Ishikawa (cell line): ENCODE measurements around the gene ATP6V1G2.

Experiments
- CEBPB ChIP-seq: IDR thresholded peaks from 2 replicates; pipeline ENCODE4 v1.6.1; 2012
- CREB1 ChIP-seq: IDR thresholded peaks from 2 replicates; pipeline ENCODE4 v1.6.1; 2012; ENCODE audit warnings: low read depth
- EGR1 ChIP-seq: IDR thresholded peaks from 2 replicates; pipeline ENCODE4 v1.6.1; 2012
- EP300 ChIP-seq: IDR thresholded peaks from 2 replicates; pipeline ENCODE4 v1.6.1; 2012; ENCODE audit warnings: borderline replicate concordance
- FOXM1 ChIP-seq: IDR thresholded peaks from 2 replicates; pipeline ENCODE4 v1.6.1; 2012; ENCODE audit warnings: low read depth, borderline replicate concordance
- NFIC ChIP-seq: IDR thresholded peaks from 2 replicates; pipeline ENCODE4 v1.6.1; 2012
- RAD21 ChIP-seq: IDR thresholded peaks from 2 replicates; pipeline ENCODE4 v1.6.1; 2012; ENCODE audit warnings: low read depth
- REST ChIP-seq: IDR thresholded peaks from 2 replicates; pipeline ENCODE4 v1.6.1; 2012; ENCODE audit warnings: low read depth, mild to moderate bottlenecking
- TAF1 ChIP-seq: IDR thresholded peaks from 2 replicates; pipeline ENCODE4 v1.6.1; 2012; ENCODE audit warnings: low read depth, mild to moderate bottlenecking
- TCF12 ChIP-seq: IDR thresholded peaks from 2 replicates; pipeline ENCODE4 v1.6.1; 2012; ENCODE audit warnings: low read depth
- TEAD4 ChIP-seq: IDR thresholded peaks from 2 replicates; pipeline ENCODE4 v1.6.1; 2012
- YY1 ChIP-seq: IDR thresholded peaks from 2 replicates; pipeline ENCODE4 v1.6.1; 2012; ENCODE audit warnings: low read depth
- ZBTB7A ChIP-seq: IDR thresholded peaks from 2 replicates; pipeline ENCODE4 v1.6.1; 2012; ENCODE audit warnings: low read depth
- TF ChIP-seq, protein P1 (sequence below): IDR thresholded peaks from 2 replicates; pipeline ENCODE4 v1.6.1; 2012
- TF ChIP-seq, protein P2 (sequence below): IDR thresholded peaks from 2 replicates; pipeline ENCODE4 v1.6.1; 2012

Gene ATP6V1G2

GRCh38 chr6:31559958-31560696 lies 13.7 kb upstream of the ATP6V1G2 start:
- TF ChIP-seq TEAD4 (0 out of 2 replicates have a peak, but pooled peaks have one; percentile 8), NFIC (no peak), CREB1 (no peak), CEBPB (no peak), FOXM1 (no peak), YY1 (no peak), REST (no peak), TAF1 (no peak), EGR1 (no peak)

DNA sequence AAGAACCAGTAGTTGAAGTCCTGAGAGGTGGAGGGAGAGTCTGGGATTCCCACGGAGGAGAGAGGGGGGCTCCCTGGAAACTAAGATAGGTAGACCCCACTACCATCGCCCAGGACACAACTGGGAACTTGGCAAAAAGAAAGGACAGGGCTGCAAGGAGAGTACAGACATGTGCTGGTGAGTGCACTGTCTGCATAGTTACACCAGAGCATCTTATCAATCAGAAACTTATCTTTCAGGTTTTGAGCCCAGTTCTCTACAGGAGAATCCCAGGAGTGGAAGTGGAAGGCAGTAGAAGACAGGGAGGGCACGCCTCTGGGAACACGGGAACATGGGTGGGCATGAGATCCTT lies 13.2 kb upstream of the ATP6V1G2 start:
- TF ChIP-seq RAD21 (no peak), YY1 (no peak), CREB1 (no peak), FOXM1 (no peak), CEBPB (no peak), TEAD4 (no peak), TCF12 (no peak), TAF1 (no peak), EP300 (no peak), ZBTB7A (no peak), NFIC (no peak), REST (no peak)
- TF ChIP-seq, protein P1, sequence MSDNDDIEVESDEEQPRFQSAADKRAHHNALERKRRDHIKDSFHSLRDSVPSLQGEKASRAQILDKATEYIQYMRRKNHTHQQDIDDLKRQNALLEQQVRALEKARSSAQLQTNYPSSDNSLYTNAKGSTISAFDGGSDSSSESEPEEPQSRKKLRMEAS: no peak
- TF ChIP-seq, protein P2, sequence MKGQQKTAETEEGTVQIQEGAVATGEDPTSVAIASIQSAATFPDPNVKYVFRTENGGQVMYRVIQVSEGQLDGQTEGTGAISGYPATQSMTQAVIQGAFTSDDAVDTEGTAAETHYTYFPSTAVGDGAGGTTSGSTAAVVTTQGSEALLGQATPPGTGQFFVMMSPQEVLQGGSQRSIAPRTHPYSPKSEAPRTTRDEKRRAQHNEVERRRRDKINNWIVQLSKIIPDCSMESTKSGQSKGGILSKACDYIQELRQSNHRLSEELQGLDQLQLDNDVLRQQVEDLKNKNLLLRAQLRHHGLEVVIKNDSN: no peak

DNA sequence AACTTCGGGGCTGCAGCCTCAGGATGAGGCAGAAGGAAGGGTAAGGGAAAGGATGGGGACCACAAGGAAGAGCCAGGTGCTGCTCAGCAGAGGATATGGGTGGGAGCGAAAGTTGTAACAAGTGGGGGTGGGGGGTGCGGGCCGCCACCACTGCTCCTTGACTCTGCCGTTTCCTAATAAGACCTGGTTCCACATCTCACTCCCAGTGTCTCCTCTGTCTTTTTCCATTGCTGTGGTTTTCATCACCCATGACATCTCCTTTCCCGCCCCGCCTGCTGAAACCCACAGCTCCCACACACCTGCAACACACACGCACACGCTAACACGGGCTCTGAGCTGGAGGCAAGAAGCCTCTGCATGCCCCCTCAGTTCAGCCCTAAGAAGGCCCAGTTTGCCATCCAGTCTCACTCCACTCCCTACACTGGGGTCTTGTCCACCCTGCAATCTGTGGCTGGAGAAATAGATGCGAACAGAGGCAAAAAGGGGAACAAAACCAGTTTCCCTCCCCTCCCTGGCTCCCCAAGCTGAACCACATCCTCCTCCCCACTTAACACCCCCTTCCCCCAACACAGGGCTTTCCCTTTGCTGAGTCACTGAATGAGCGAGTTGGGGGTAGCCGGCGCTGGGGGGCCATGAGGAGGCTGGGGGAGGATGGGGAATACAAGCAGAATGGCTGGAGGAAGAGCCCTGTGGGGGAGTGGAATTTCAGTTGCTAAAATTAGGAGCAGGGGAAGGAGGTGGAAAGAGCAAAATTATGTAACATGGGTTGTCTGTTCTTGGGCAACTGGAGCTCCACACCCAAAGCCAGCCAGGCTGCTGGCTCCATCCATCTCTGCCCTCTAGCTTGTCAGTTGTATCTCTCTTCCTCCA lies 12.5 kb upstream of the ATP6V1G2 start:
- no peak for TF ChIP-seq RAD21
- TF ChIP-seq, protein P2: no peak
- no peak for TF ChIP-seq EGR1
- TF ChIP-seq, protein P1: no peak
- TF ChIP-seq FOXM1: no peak
- no peak for TF ChIP-seq TCF12
- no peak for TF ChIP-seq YY1
- TF ChIP-seq CREB1: no peak
- no peak for TF ChIP-seq ZBTB7A

DNA sequence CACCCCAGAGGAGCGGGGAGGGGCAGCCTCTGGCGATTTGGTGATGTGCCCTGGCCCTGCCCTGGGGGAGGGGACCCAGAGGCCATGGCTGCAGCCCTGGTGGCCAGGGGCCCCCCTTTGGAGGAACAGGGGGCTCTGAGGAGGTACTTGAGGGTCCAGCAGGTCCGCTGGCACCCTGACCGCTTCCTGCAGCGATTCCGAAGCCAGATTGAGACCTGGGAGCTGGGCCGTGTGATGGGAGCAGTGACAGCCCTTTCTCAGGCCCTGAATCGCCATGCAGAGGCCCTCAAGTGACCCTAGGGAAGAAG lies 11.9 kb upstream of the ATP6V1G2 start:
- TF ChIP-seq TAF1 (no peak), REST (no peak), NFIC (no peak), YY1 (no peak), FOXM1 (no peak), TEAD4 (no peak)
